Measurements from ENCODE around the gene GABRG3.

- TF ChIP-seq CTCF (IDR thresholded peaks at IDR 0.05) (no peak), POLR2A (IDR thresholded peaks at IDR 0.05) (no peak)
Observed at GRCh38 chr15:27422997-27423396, 452.0 kb downstream of the GABRG3 start.
